Endothelial cell of umbilical vein (primary cell): ENCODE measurements around the gene SYT2.

Source experiments
- MYC ChIP-seq: IDR thresholded peaks from one replicate; pipeline ENCODE4 v1.6.1; 2011; ENCODE audit warnings: mild to moderate bottlenecking, low read depth, low read length
- POLR2A ChIP-seq: IDR thresholded peaks from 2 replicates; pipeline ENCODE4 v1.6.1; 2012; ENCODE audit warnings: low read depth, mild to moderate bottlenecking, control low read depth, low read length
- POLR2AphosphoS5 ChIP-seq: IDR thresholded peaks from 2 replicates; pipeline ENCODE4 v1.6.1; 2012; ENCODE audit warnings: low read depth, mild to moderate bottlenecking, control low read depth, low read length, moderate library complexity; ENCODE audit not compliant: insufficient read depth
- TF ChIP-seq, protein P1 (sequence below), 2 donors: IDR thresholded peaks; 1 replicate in 1 of 2; 2 replicates in 1 of 2; pipeline ENCODE4 v1.5.1; 2011; ENCODE audit warnings: low read length in 2 of 2, mild to moderate bottlenecking in 2 of 2, moderate library complexity in 2 of 2, control low read depth in 1 of 2, inconsistent platforms in 1 of 2, low read depth in 1 of 2; ENCODE audit not compliant: insufficient read depth in 1 of 2; ENCODE audit errors: extremely low read depth in 1 of 2

GRCh38 chr1:202689493-202690342, 20.5 kb downstream of the SYT2 start:
- TF ChIP-seq POLR2AphosphoS5 (no peak), POLR2A (no peak), MYC (no peak)
- TF ChIP-seq, protein P1, sequence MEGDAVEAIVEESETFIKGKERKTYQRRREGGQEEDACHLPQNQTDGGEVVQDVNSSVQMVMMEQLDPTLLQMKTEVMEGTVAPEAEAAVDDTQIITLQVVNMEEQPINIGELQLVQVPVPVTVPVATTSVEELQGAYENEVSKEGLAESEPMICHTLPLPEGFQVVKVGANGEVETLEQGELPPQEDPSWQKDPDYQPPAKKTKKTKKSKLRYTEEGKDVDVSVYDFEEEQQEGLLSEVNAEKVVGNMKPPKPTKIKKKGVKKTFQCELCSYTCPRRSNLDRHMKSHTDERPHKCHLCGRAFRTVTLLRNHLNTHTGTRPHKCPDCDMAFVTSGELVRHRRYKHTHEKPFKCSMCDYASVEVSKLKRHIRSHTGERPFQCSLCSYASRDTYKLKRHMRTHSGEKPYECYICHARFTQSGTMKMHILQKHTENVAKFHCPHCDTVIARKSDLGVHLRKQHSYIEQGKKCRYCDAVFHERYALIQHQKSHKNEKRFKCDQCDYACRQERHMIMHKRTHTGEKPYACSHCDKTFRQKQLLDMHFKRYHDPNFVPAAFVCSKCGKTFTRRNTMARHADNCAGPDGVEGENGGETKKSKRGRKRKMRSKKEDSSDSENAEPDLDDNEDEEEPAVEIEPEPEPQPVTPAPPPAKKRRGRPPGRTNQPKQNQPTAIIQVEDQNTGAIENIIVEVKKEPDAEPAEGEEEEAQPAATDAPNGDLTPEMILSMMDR (IDR thresholded peaks at IDR 0.05; ENCODE audit: extremely low read depth in 1 of 2, insufficient read depth in 1 of 2, low read depth in 1 of 2, low read length in 2 of 2) = no peak
